Colon (tissue), 2 donors: ENCODE results near the gene BANF2.
"Not testable (repeated sequence)": the region's sequence is repeated elsewhere in the genome, so short reads cannot be mapped to it uniquely, and the experiment has no call there.

ENCODE experiments used
- FAIRE-seq: peaks from 2 replicates; lab custom pipeline; 2012; peaks lifted over from hg19 to GRCh38; lab: Jason Lieb, UNC
- donor health status: control.
- donor health status: control.

Gene BANF2

GRCh38 chr20:17683218-17684076, 16.3 kb upstream of the BANF2 start:
- no peak for FAIRE-seq

DNA sequence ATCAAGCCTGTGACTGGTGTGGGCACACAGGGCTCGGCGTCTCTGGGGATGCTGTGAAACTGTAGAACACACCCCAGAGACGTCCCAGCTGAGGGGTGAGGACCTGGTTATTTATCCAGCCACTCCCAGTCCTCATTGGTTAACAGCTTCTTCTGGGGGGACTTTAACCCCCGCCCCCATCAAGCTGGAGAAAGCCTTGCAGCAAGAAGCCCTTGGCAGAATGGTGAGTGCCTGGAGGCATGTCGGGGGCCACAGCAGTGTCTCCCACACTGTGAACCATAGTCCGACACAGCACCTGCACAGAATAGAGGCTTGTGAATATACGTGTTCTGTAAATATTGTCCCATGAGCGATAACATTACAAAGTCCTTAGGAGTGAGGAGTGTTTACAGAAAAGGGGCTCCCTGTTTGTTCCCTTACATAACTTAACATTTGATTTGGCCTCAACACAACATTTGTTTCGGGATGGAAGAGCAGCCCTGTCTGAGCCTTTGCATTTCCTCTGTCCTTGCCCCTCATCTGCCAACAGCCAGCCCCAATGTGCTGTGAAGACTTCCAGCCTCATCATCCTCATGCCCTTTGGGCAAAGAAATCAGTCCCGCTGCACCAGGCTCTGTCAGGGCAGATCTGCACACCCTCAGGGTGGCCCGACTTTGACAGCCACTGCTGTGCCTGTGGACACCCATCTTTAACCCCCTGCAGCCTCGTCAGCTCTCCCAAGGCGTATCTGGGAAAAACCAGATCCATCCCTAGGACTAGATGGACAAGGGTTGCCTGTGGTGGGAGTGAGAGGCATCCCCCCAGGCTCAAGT, 15.5 kb upstream of the BANF2 start:
- no peak for FAIRE-seq

GRCh38 chr20:17685168-17685567, 14.6 kb upstream of the BANF2 start:
- no peak for FAIRE-seq

GRCh38 chr20:17687800-17688199, 12.0 kb upstream of the BANF2 start:
- FAIRE-seq = no peak

DNA sequence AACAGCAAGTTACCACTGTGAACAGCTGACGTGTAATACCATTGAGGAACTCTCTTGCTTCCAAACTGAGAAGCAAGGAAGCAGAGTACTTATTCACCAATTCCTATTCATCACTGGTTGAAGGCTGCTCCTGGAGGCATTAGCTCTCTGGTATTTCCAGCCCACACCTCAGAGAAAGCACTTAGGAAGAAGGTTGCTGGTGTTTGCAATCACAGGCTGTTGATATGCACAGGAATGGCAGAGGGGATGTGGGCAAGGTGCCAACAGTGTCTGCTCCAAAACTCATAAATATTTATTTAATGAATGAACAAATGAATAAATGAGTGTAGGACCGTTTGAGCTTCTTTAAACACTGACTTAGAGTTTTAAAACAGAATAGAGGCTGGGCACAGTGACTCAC, 10.8 kb upstream of the BANF2 start:
- no peak for FAIRE-seq

DNA sequence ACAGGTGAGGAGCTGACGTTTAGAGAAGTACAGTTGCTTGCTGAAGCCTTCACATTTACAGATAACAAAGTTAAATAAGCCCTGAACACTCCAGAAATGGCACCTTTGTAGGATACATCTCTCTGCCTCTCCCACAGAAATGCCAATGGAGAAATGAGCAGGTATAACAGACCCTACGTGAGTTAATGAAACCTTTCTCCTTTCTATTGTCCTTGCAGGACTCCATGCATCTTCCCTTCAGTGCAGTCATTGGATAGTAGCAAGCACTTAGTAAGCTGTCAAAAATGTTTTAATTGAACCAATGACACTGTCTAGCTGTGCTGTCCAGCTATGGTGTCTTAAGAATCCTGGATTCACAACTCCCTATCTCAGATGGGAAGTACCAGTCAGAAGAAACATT, 9.6 kb upstream of the BANF2 start:
- FAIRE-seq = no peak

DNA sequence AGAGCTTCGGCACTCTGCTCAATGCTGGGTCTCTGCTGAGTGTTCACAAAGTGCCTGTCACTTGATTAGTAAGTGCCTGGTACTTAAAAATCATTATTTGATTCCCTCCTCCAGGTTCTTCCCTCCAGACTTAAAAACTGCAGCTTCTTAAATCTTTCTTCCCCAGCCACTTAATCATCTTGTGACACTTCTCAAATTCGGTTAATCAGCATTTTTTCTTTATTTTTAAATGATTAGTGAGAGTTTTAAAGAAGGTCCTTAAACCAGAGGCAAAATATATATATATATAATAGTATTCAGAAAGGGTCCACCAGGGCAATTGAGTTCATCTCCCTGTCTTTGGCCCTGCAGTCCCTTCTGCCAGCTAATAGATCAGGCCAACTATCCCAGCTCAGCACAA, 8.0 kb upstream of the BANF2 start:
- no peak for FAIRE-seq

DNA sequence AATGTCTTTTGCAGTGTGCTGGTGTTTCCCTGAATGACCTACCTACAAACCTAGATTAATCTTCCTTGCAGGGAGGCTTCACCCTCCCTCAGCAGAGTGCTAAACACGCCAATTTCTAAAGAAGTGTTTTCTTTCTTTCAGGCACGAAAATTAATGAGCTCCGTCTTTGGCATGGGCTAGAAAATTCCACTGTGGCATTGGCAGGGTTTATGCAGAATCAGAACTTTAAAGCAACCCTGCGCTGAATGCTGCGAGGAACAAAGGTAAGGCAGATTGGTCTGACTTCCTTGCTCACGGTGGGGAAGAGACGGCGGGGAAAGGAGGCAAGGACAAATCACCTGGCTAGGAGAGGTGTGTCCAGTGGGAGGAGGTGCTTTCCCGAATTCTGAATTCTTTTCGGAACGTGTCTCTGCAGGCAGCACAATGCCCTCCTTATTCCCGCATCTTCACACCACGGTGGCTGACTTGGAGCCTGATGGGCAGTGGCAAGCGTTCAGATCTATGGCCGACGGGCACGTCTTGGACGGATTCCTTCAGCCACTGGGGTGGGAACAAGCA, 6.2 kb upstream of the BANF2 start:
- FAIRE-seq = no peak

- FAIRE-seq = no peak
Observed at GRCh38 chr20:17694767-17695166, 5.0 kb upstream of the BANF2 start.

GRCh38 chr20:17696287-17696686, 3.5 kb upstream of the BANF2 start:
- FAIRE-seq = no peak

DNA sequence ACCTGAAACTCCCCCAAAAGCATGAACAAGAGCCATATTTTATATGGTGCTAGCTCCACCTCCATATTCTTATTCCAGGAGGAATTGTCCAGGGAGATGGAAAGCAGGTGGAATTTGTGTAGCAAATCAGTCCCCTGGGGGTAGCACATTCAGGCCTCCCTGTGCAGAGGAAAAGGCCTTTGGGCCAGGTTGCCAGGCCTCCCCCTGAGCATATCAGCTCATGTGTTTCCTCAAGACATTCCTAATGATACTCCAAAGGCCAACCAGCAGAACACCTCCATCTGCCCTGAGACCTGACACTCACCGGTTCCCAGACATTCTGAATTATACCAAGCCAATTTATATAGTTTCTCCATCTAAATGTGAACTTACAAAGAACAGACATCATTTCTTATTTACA, 2.6 kb upstream of the BANF2 start:
- FAIRE-seq = no peak

GRCh38 chr20:17698384-17698783, 1.4 kb upstream of the BANF2 start:
- FAIRE-seq = no peak

DNA sequence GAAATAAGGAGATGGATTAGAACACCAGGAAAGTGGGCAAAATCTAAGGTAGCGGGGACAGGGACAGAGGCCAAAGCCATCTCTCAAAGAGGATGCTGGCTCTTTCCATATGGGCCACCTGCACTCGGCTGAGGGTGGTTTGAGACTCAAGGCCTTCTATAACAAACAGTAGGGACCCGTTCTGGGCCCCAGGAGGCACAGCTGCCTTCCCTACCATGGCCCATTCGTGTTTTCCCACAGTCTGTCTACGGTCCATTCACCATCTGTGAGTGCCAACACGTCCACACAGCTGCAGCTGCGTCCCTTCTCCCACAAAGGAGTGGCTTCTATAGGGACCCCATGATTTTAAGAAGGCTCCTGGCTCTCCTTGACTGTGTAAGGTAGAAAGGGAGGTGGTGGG, 871 bp downstream of the BANF2 start:
- no peak for FAIRE-seq

DNA sequence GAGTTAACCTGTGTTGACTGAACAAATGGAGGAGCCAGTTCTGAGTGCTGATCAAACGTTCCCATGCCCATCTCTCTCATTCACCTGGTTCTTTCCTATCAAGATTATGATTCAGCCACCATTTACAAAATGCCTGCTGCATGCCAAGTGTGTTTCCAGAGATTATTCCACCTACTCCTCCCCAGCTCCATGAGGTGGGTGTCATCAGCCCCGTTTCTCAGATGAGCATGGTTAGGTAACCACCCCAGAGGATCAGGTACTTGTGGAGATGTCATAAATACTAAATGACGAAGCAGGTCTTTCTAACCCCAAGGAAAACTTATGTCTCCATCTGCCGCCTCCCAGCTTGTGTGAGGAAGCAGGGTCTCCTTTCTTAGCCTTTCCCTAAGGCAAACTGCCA, 2.1 kb downstream of the BANF2 start:
- no peak for FAIRE-seq

- no peak for FAIRE-seq
Observed at GRCh38 chr20:17704589-17705317, 5.0 kb downstream of the BANF2 start.

- FAIRE-seq = no peak
Observed at GRCh38 chr20:17705916-17706315, 6.2 kb downstream of the BANF2 start.

- FAIRE-seq = no peak
Observed at GRCh38 chr20:17706632-17707031, 6.9 kb downstream of the BANF2 start.

DNA sequence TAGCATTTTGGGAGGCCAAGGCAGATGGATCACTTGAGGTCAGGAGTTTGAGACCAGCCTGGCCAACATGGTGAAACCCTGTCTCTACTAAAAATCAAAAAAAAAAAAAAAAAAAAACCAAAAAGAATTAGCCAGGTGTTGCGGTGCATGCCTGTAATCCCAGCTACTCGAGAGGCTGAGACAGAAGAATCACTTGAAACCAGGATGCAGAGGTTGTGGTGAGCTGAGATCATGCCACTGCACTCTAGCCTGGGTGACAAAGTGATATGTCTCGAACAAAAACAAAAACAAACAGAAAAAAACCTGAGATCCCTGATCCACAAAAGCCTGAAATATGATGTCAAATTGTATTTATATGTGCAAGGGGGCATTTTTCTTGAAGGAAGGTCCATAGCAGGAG, 8.2 kb downstream of the BANF2 start:
- FAIRE-seq = not testable (repeated sequence)

- FAIRE-seq = no peak
Observed at GRCh38 chr20:17708675-17709360, 9.1 kb downstream of the BANF2 start.

- FAIRE-seq = no peak
Observed at GRCh38 chr20:17709361-17710293, 9.9 kb downstream of the BANF2 start.
